Endothelial cell of umbilical vein (primary cell): Measurements from ENCODE around the gene SLC2A1.

Experiments
- CTCF ChIP-seq, 2 donors: IDR thresholded peaks; 1 replicate in 1 of 2; 2 replicates in 1 of 2; pipeline ENCODE4 v1.5.1; 2011; ENCODE audit warnings: low read length in 2 of 2, mild to moderate bottlenecking in 2 of 2, moderate library complexity in 2 of 2, control low read depth in 1 of 2, inconsistent platforms in 1 of 2, low read depth in 1 of 2; ENCODE audit not compliant: insufficient read depth in 1 of 2; ENCODE audit errors: extremely low read depth in 1 of 2
- EZH2 ChIP-seq: IDR thresholded peaks from 2 replicates; pipeline ENCODE4 v1.6.1; 2012; ENCODE audit warnings: borderline replicate concordance, low read depth, mild to moderate bottlenecking, moderate library complexity, low read length, inconsistent platforms; ENCODE audit not compliant: severe bottlenecking
- POLR2A ChIP-seq: IDR thresholded peaks from 2 replicates; pipeline ENCODE4 v1.6.1; 2012; ENCODE audit warnings: low read depth, mild to moderate bottlenecking, control low read depth, low read length

DNA sequence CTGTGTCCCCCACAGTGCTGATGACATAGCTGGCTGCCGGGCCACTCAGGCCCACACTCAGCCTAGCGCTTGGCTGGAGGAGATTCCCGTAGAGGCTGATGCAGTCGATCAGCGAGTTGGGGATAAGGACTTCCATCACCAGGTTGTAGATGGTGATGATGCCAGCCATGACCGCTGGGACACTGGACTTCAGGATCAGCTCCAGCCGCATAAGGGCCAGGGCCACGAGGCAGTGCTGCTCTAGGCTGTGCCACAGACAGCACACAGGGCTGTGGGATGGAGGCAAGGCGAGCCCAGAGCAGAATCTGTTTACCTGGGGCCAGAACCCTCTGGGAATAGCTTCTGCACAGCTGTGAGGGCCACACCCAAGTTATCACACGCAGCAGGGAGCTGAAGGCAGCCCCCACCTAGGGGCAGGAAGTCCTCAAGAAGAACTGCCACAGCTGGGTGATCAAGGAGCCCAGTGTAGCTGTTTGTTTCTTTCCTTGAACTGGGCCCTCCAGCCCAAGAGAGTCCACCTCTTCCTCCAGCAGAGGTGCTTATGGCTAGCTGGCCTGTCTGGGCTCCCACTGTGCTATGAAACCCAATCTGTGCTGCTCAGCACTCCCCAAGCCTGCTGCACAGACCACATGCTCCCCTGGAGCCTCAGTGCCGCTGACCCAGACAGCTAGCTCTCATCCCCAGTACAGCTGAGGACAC, 6.2 kb downstream of the SLC2A1 start:
- TF ChIP-seq POLR2A (no peak), CTCF (IDR thresholded peaks at IDR 0.05; ENCODE audit: extremely low read depth in 1 of 2, insufficient read depth in 1 of 2, low read depth in 1 of 2, low read length in 2 of 2) (no peak), EZH2 (no peak)
